ENCODE data around the gene BAX. TPM values are rescaled to one million over a fixed set of nuclear protein-coding genes. Genes with fewer than 3 reads are reported as not detected.

The BAX gene
- polyA plus RNA-seq, 1 of the 3 experiments (the other 2 are of a cell fraction), result 640 TPM

DNA sequence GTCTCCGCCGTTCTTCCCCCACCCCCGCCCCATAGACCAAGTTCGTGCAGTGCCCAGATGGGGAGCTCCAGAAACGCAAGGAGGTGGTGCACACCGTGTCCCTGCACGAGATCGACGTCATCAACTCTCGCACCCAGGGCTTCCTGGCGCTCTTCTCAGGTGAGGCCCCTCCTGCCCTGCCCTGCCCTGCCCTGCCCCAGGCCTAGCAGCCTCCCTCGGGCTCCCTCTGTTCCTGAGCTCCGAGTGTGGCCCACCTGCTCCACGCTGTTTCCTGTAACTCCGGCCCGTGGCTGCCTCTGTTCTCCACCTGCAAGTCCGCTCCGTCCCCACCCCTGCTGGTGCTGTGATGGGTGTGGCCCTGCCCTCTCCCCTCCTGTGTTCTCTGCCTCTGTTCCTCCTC is 55.8 kb downstream of the BAX start:
- H3K9me3 ChIP-seq, result no peaks in the 10 kb centered on the region
- no peaks in the 10 kb centered on the region for H4K20me1 ChIP-seq (ENCODE audit: insufficient read depth)
- H3K79me2 ChIP-seq (ENCODE audit: insufficient read depth), result no peaks in the 10 kb centered on the region
- H3K9me2 ChIP-seq, result no peaks in the 10 kb centered on the region
- H2AFZ ChIP-seq (ENCODE audit: low read depth), result no peak overlapping the region
- TF ChIP-seq TCF12 (IDR thresholded peaks at IDR 0.05) (no peak), ELF1 (IDR thresholded peaks at IDR 0.05) (no peak), RFX5 (IDR thresholded peaks at IDR 0.05; ENCODE audit: low read length) (no peak), FOXJ3 (CRISPR knock-in tag; IDR thresholded peaks at IDR 0.05) (no peak), TAF1 (IDR thresholded peaks at IDR 0.05; ENCODE audit: borderline replicate concordance, low read depth, low read length) (no peak), FOSL2 (IDR thresholded peaks at IDR 0.05; ENCODE audit: borderline replicate concordance, low read depth) (no peak), CHD2 (IDR thresholded peaks at IDR 0.05; ENCODE audit: low read length, partially characterized antibody) (no peak), MXI1 (IDR thresholded peaks at IDR 0.05; ENCODE audit: low read depth, low read length) (no peak), RAD21 (IDR thresholded peaks at IDR 0.05; ENCODE audit: low read length) (no peak), SMC3 (IDR thresholded peaks at IDR 0.05; ENCODE audit: low read depth, low read length) (no peak), FOXM1 (IDR thresholded peaks at IDR 0.05; ENCODE audit: low read depth) (no peak), JUND (IDR thresholded peaks at IDR 0.05) (no peak), SIN3A (IDR thresholded peaks at IDR 0.05; ENCODE audit: borderline replicate concordance, low read depth, low read length) (no peak), TEAD4 (IDR thresholded peaks at IDR 0.05; ENCODE audit: borderline replicate concordance, insufficient read depth) (no peak)
- TF ChIP-seq, protein P1, sequence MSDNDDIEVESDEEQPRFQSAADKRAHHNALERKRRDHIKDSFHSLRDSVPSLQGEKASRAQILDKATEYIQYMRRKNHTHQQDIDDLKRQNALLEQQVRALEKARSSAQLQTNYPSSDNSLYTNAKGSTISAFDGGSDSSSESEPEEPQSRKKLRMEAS (IDR thresholded peaks at IDR 0.05; ENCODE audit: low read depth), result no peak
- TF ChIP-seq, protein P2, sequence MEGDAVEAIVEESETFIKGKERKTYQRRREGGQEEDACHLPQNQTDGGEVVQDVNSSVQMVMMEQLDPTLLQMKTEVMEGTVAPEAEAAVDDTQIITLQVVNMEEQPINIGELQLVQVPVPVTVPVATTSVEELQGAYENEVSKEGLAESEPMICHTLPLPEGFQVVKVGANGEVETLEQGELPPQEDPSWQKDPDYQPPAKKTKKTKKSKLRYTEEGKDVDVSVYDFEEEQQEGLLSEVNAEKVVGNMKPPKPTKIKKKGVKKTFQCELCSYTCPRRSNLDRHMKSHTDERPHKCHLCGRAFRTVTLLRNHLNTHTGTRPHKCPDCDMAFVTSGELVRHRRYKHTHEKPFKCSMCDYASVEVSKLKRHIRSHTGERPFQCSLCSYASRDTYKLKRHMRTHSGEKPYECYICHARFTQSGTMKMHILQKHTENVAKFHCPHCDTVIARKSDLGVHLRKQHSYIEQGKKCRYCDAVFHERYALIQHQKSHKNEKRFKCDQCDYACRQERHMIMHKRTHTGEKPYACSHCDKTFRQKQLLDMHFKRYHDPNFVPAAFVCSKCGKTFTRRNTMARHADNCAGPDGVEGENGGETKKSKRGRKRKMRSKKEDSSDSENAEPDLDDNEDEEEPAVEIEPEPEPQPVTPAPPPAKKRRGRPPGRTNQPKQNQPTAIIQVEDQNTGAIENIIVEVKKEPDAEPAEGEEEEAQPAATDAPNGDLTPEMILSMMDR (IDR thresholded peaks at IDR 0.05), result no peak
- TF ChIP-seq, protein P3, sequence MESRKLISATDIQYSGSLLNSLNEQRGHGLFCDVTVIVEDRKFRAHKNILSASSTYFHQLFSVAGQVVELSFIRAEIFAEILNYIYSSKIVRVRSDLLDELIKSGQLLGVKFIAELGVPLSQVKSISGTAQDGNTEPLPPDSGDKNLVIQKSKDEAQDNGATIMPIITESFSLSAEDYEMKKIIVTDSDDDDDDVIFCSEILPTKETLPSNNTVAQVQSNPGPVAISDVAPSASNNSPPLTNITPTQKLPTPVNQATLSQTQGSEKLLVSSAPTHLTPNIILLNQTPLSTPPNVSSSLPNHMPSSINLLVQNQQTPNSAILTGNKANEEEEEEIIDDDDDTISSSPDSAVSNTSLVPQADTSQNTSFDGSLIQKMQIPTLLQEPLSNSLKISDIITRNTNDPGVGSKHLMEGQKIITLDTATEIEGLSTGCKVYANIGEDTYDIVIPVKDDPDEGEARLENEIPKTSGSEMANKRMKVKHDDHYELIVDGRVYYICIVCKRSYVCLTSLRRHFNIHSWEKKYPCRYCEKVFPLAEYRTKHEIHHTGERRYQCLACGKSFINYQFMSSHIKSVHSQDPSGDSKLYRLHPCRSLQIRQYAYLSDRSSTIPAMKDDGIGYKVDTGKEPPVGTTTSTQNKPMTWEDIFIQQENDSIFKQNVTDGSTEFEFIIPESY (IDR thresholded peaks at IDR 0.05; ENCODE audit: borderline replicate concordance, low read depth), result no peak
- TF ChIP-seq, protein P4, sequence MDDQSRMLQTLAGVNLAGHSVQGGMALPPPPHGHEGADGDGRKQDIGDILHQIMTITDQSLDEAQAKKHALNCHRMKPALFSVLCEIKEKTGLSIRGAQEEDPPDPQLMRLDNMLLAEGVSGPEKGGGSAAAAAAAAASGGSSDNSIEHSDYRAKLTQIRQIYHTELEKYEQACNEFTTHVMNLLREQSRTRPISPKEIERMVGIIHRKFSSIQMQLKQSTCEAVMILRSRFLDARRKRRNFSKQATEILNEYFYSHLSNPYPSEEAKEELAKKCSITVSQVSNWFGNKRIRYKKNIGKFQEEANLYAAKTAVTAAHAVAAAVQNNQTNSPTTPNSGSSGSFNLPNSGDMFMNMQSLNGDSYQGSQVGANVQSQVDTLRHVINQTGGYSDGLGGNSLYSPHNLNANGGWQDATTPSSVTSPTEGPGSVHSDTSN (IDR thresholded peaks at IDR 0.05), result no peak
- WGBS (ENCODE audit: low lambda C conversion rate), result 88% methylated on average over 18 of the region's 18 CpGs
- ChIA-PET POLR2A (interaction anchor here (0.6 to 2.4 kb wide), 2 partner anchors 9 kb away, joined by 3 to 7 read pairs; no protein-coding TSS in a partner anchor), CTCF (interaction anchor here (0.6 to 8.6 kb wide), 5 partner anchors 9 to 224 kb away, joined by 3 to 68 read pairs (median 3); no protein-coding TSS in a partner anchor)
- no peaks in the 10 kb centered on the region for H3K27me3 ChIP-seq (ENCODE audit: insufficient read depth)
- H3K27ac ChIP-seq (ENCODE audit: low read depth in 2 of 2, low read length in 1 of 2), result no peak overlapping the region
- H3K36me3 ChIP-seq (replicated peaks in 1 of 2; ENCODE audit: control insufficient read depth in 1 of 2, insufficient read depth in 2 of 2, low read length in 1 of 2), result peaks cover 7 to 59% of the 10 kb centered on the region in 2 experiments
- no peak for DNase-seq
- H3K4me1 ChIP-seq (ENCODE audit: control insufficient read depth in 1 of 2, insufficient read depth in 2 of 2, low read depth in 1 of 2, low read length in 1 of 2), result no peaks in the 10 kb centered on the region
- H3K4me3 ChIP-seq (ENCODE audit: low read depth in 2 of 2, low read length in 1 of 2), result no peak overlapping the region
- no peak overlapping the region for H3K9ac ChIP-seq
- H3F3A ChIP-seq (replicated peaks; ENCODE audit: insufficient read depth), result peaks cover 7% of the 10 kb centered on the region
- H3K4me2 ChIP-seq, result no peak overlapping the region

Data from SK-N-SH (cell line).